Activated naive CD4-positive, alpha-beta T cell treated with anti-CD3 and anti-CD28 coated beads, Interleukin-2, amount 10 ng/mL, durations not matched to agents 5 hours and 36 hours (primary cell): ENCODE data around the gene SLC6A17. TPM values are rescaled to one million over a fixed set of nuclear protein-coding genes. Genes with fewer than 3 reads are reported as not detected.

Experiments used
- total RNA-seq, 2 experiments: library from RNA; stranded (reverse); gene quantifications; one replicate each; pipeline ENCODE4 v1.2.3, GENCODE V29; 2021

The SLC6A17 gene
- total RNA-seq = not detected

DNA sequence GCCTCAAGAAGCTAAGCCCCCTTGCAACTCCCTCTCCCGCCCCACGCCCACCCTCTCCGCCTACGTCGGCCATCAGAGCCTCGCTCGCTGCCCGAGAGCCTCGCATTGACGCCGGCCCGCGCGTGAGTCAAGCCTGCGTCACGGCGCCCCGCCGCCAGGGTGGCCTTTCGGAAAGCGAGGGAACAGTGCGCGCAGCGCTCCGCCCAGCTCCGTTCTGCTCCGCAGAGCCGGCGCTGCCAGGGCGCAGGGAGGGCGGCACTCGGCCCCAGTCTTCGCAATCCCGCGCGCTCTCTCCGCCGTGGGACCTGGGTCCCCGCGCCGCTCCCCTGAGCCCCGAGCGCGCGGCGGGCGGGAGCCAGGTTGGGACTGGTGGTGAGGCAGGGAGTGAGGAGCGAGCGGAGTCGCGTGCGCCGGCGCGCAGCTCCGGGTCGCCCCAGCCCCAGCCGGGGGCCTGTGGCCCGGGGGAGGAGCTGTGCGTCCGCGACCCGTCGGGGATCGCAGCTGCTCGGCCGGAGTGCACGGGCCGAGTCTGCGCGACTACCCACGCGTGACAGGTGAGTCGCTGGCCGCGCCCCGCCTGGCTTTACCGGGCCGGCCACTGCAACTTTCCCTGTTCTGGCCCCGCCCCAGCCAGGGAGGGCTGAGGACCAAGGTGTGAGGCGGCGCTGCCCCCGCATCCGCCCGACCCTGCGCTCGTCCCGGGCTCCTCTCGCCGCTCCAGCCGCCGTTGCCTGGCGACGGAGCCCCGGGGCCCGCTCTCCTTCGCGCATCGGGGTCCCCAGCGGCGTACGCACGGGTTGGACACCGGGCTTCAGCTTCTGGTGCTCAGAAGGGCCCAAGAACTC, at the start of gene SLC6A17:
TSS of gene SLC6A17 (plus strand) at position 165 of the 845 bp plus-strand sequence. CDS start 16,436 bp downstream, outside the sequence.

GRCh38 chr1:110112143-110112542, 38.2 kb upstream of the SLC6A17 start, which contains the start of gene UBL4B:
Gene UBL4B, plus strand, starts transcription at chr1:110112443. Its CDS starts 92 bp downstream, at chr1:110112535.

DNA sequence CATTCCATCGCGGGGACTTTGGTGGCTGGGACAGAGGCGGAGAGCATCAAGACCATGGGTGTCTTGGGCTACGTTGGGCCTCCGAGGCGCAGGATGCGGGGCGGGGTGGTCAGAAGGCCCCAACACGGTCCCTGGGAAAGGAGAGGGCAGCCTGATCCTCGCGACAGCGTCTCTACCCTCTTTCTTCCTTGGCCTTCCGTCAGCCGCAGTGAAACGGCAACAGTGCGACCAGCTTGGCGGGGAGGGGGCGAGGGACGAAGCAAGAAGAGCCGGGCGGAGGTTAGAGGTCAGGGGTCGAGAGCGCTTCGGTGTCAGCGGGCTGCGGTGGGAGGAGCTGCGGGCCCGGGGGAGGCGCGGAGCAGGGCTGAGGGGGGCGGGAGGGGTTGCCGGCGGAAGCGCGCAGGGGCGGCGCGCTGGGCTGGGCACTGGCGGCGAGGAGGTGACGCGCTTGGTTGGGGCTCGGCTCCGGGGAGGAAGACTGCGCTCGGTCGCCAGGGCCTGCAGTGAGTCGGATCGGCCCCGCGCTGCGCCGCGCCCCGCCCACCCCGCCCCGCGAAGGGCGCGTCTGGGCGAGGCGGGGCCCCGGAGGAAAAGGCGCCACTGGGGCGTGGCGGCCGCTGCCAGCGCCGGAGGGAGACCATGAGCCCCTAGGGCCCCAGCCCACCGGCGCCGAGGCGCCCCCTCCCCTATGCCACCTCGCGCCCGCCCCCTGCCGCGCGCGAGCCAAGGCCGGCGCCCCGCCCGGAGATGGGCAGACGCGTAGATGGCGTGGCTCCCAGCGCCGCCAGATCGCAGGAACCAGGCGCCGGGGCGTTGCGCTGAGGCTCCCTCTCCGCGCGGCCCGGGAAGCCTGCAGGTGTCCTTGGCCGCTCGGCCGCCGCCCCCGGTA, 59.7 kb downstream of the SLC6A17 start, which contains the start of gene KCNC4:
TSS of gene KCNC4 (plus strand) at position 600 of the 889 bp plus-strand sequence. CDS start 1,186 bp downstream, outside the sequence.

Other genes starting within 250 kb of the SLC6A17 start
- gene CSF1, start 239.6 kb upstream of the SLC6A17 start, total RNA-seq = 10 to 100 TPM; 23.0 to 23.4 TPM
- 10 to 100 TPM; 44.5 to 51.8 TPM for gene AHCYL1, start 165.7 kb upstream of the SLC6A17 start, total RNA-seq
- 10 to 100 TPM; 38.9 to 40.8 TPM for gene STRIP1, start 115.9 kb upstream of the SLC6A17 start, total RNA-seq
- gene ALX3, start 79.8 kb upstream of the SLC6A17 start, total RNA-seq = not detected
- not detected for gene UBL4B, start 38.1 kb upstream of the SLC6A17 start, total RNA-seq
- gene KCNC4, start 59.8 kb downstream of the SLC6A17 start, total RNA-seq = 1 to 10 TPM; 7.3 to 8.0 TPM
- gene RBM15, start 188.9 kb downstream of the SLC6A17 start, total RNA-seq = 10 to 100 TPM; 60.1 to 60.6 TPM
- gene SLC16A4, start 240.5 kb downstream of the SLC6A17 start, total RNA-seq = under 1 TPM; 0.39 to 0.55 TPM